Small intestine (tissue), 16 donors: ENCODE results near the gene SCN1A. TPM values are rescaled to one million over a fixed set of nuclear protein-coding genes. Genes with fewer than 3 reads are reported as not detected.

ENCODE experiments used
- DNase-seq, 2 donors: peaks; one replicate each; pipeline versions ENCODE4 v3.0.0 to v3.0.0-alpha.2; 2013
- FAIRE-seq: peaks from 2 replicates; lab custom pipeline; 2012; peaks lifted over from hg19 to GRCh38; lab: Jason Lieb, UNC
- H3K27ac ChIP-seq, 3 donors: one replicate each; pipeline ENCODE4 v1.5.1; 2013; ENCODE audit warnings: low read length in 2 of 3, mild to moderate bottlenecking in 2 of 3, control low read depth in 1 of 3, inconsistent platforms in 1 of 3, low read depth in 1 of 3, moderate library complexity in 1 of 3
- H3K27me3 ChIP-seq, 3 donors: one replicate each; pipeline ENCODE4 v1.6.1; 2013; ENCODE audit warnings: low read length in 3 of 3, inconsistent platforms in 1 of 3; ENCODE audit not compliant: control insufficient read depth in 3 of 3, insufficient read depth in 3 of 3
- H3K36me3 ChIP-seq, 3 donors: one replicate each; pipeline ENCODE4 v1.6.1; 2013; ENCODE audit warnings: low read length in 3 of 3, inconsistent platforms in 1 of 3, low read depth in 1 of 3, mild to moderate bottlenecking in 1 of 3, moderate library complexity in 1 of 3; ENCODE audit not compliant: control insufficient read depth in 3 of 3, insufficient read depth in 2 of 3
- H3K4me1 ChIP-seq, 3 donors: one replicate each; pipeline ENCODE4 v1.6.1; 2013; ENCODE audit warnings: low read length in 2 of 3, inconsistent platforms in 1 of 3, low read depth in 1 of 3, mild to moderate bottlenecking in 1 of 3, moderate library complexity in 1 of 3; ENCODE audit not compliant: control insufficient read depth in 3 of 3, insufficient read depth in 2 of 3
- H3K4me3 ChIP-seq, 3 donors: one replicate each; pipeline ENCODE4 v1.5.1; 2013; ENCODE audit warnings: low read length in 3 of 3, control low read depth in 1 of 3, inconsistent platforms in 1 of 3, low read depth in 1 of 3, mild to moderate bottlenecking in 1 of 3, moderate library complexity in 1 of 3
- H3K9me3 ChIP-seq, 2 donors: one replicate each; pipeline ENCODE4 v1.6.1; 2013; ENCODE audit warnings: low read depth in 1 of 2, low read length in 1 of 2; ENCODE audit not compliant: control insufficient read depth in 2 of 2, insufficient read depth in 1 of 2
- WGBS, 3 donors: extraction: QIAGEN DNeasy Blood & Tissue Kit; methylation state at CpG; one replicate each; pipeline ENCODE4 v1.1.7; 2013; 5-methylcytosine and 5-hydroxymethylcytosine counted together
- long read RNA-seq, 10 donors: transcript quantifications; one replicate each; lab custom pipeline, GENCODE V29; 2026
- polyA plus RNA-seq, 4 donors: library from polyadenylated mRNA; stranded (reverse) in 3 of 4; unstranded in 1 of 4; fragments of 200-250 nt in 3 of 4; fragments of 120-200 nt in 1 of 4; gene quantifications; one replicate each; pipeline versions ENCODE4 v1.2.1 to v1.2.3, GENCODE V29; 2013
- donor health status: healthy with polysubstance abuse.
- donor health status: control.
- donor health status: control.
- donor health status: Bipolar disorder and iron deficiency.
- donor health status: healthy.

SCN1A gene
- under 1 TPM in 2 of 4 donors, not detected in 2; 0.10 to 0.18 TPM for polyA plus RNA-seq
- long read RNA-seq, donor 1, result 0 reads
- long read RNA-seq, donor 2, result 0 reads
- long read RNA-seq, donor 3, result 0 reads
- long read RNA-seq, donor 4, result 0 reads
- long read RNA-seq, donor 5, result 0 reads
- long read RNA-seq, donor 6, result 0 reads
- long read RNA-seq, donor 7, result 0 reads
- long read RNA-seq, donor 8, result 0 reads
- long read RNA-seq, donor 9, result 0 reads
- long read RNA-seq, donor 10, result 0 reads

DNA sequence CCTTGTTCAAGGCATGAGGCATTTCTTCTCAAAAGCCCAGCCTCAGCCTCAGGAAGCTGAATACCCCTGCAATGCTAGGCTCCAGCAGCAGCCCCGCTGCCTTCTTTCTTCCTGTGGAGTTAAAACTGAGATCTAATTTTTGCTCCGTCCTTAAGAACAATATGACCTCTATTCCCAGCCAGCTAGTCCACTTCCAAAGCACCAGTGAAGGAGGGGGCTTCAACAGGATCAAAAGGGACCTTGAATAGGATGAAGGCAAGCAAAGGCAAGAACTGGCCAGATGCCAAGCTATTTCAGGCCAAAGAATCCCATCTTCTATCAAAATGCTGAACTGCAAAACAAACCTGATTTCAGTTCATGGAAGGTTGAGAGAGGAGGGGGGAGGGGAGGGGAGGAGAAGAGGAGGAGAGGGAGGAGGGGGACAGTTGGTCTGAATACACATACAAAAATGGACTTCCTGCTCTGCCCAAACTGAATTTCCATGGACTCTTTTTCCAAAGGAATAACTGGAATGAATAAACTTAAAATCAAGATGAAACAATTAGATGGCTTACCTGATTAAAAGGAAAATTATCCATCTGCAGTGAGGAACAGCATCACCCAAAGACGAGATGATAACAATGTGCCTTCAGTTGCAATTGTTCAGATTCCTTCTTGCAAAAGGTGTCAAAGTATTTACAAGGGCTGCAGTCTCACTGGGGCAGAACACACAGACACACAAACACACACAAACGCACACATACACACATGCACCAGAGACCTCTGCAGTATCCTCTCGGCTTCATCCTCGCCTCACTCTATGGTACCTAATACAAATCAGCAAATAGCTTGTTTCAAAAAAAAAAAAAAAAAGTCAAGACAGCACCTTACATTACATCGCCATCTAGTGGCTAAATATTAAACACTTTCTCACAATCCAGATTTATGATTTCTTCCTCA is at the start of gene SCN1A:
Gene SCN1A, minus strand, starts transcription at position 804 of the 939 bp plus-strand sequence. CDS start 54,399 bp downstream, outside the sequence.
- WGBS, 3 donors, result 22 to 25% (median 23%) methylated on average over 7 of the region's 7 CpGs
- H3K27me3 ChIP-seq, result no peaks in the 10 kb centered on the region
- FAIRE-seq (no peak), DNase-seq (peak; percentile 22 to 42)
- H3K36me3 ChIP-seq, result no peaks in the 10 kb centered on the region
- no peaks in the 10 kb centered on the region for H3K9me3 ChIP-seq
- H3K4me1 ChIP-seq, result no peaks in the 10 kb centered on the region
- no peak within 1 kb of the TSS for H3K4me3 ChIP-seq
- no peak within 1 kb of the TSS for H3K27ac ChIP-seq

- 85 to 93% (median 91%) methylated on average over 2 of the region's 2 CpGs for WGBS, 3 donors
- H3K36me3 ChIP-seq, result no peaks in the 10 kb centered on the region
- no peaks in the 10 kb centered on the region for H3K4me1 ChIP-seq
- no peaks in the 10 kb centered on the region for H3K9me3 ChIP-seq
- H3K27me3 ChIP-seq, result no peaks in the 10 kb centered on the region
- DNase-seq (no peak), FAIRE-seq (no peak)
- no peak overlapping the region for H3K4me3 ChIP-seq
- H3K27ac ChIP-seq, result no peak overlapping the region
Measured at GRCh38 chr2:166173263-166173662, 45.4 kb upstream of the SCN1A start.

- no peaks in the 10 kb centered on the region for H3K36me3 ChIP-seq
- 57 to 65% (median 61%) methylated on average over 3 of the region's 3 CpGs for WGBS, 3 donors
- no peaks in the 10 kb centered on the region for H3K27me3 ChIP-seq
- H3K27ac ChIP-seq, result no peak overlapping the region
- H3K4me1 ChIP-seq, result no peaks in the 10 kb centered on the region
- DNase-seq (no peak), FAIRE-seq (no peak)
- H3K4me3 ChIP-seq, result no peak overlapping the region
- no peaks in the 10 kb centered on the region for H3K9me3 ChIP-seq
Measured at GRCh38 chr2:166171216-166171615, 43.4 kb upstream of the SCN1A start.

DNA sequence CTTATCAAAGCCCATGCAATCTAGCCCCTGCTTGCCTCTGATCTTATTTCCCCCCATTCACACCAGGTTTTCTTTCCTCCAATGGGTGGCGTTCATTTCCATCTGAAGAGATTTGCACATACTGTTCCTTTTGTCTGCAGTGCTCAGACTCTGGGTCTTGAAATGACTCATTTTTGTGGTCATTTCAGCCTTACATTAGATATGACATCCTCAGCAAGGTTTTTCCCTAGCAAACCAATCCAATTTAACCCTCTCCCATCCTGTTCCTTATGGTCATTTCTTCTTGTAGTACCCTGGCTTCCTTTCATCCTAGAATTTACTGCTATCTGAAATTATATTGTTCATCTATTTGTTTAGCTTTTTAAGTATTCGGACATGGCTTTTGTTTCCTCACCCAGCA is 42.5 kb upstream of the SCN1A start:
- H3K36me3 ChIP-seq, result no peaks in the 10 kb centered on the region
- WGBS, 3 donors, result 66 to 82% (median 71%) methylated on average over 2 of the region's 2 CpGs
- no peak overlapping the region for H3K4me3 ChIP-seq
- H3K4me1 ChIP-seq, result no peaks in the 10 kb centered on the region
- no peaks in the 10 kb centered on the region for H3K27me3 ChIP-seq
- H3K27ac ChIP-seq, result no peak overlapping the region
- FAIRE-seq (no peak), DNase-seq (no peak)
- no peaks in the 10 kb centered on the region for H3K9me3 ChIP-seq

DNA sequence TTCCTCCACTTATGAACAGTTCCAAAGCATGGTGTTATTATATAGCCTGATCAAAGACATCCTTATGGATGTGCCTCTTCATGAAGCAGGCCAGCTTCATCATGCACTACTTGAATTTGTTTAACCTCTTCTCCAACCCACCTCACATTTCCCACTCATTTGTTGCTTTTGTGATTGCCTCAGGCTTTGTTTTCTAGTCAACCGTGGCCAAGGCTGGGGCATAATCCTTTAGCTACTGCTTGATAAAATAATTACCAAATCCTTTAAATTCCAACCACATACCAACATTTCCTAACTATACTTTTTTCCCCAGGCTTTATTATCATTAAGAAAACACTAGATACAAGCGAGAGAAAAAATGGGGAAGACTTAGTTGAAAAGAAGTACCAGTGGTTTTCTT is 39.6 kb upstream of the SCN1A start:
- Histone ChIP-seq H3K36me3 (no peaks in the 10 kb centered on the region), H3K27ac (no peak overlapping the region), H3K4me3 (no peak overlapping the region), H3K4me1 (no peaks in the 10 kb centered on the region), H3K27me3 (peaks cover 0 to 2% (median 0%) of the 10 kb centered on the region in 3 donors), H3K9me3 (no peaks in the 10 kb centered on the region)
- DNase-seq, result no peak
- FAIRE-seq, result no peak
- whole genome bisulfite sequencing, 3 donors, result 29 to 45% (median 35%) methylated on average over 2 of the region's 2 CpGs

DNA sequence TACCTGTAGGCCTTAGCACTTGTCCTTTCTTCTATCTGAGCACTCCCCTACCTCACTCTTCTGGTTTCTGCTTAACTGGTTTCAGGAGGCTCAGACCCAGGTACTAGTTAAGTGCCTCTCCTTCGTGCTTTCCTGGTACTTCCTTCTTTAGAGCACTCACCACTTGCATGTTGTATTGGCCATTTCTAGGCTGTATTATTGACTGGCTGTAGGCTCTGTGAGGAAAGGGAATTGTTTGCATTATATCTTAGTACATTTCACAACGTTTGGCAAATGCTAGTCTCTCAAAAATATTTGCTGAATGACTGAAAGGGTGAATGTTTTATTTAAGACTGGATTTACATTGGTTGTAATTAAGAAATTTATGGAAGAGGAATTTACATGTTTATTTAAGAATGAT is 36.0 kb upstream of the SCN1A start:
- Histone ChIP-seq H3K27ac (no peak overlapping the region), H3K4me1 (no peaks in the 10 kb centered on the region), H3K27me3 (peaks cover 0 to 2% (median 0%) of the 10 kb centered on the region in 3 donors), H3K36me3 (no peaks in the 10 kb centered on the region), H3K9me3 (no peaks in the 10 kb centered on the region), H3K4me3 (no peak overlapping the region)
- no peak for FAIRE-seq
- WGBS, 3 donors, result 37 to 50% (median 39%) methylated on average over 2 of the region's 2 CpGs
- DNase-seq, result no peak

DNA sequence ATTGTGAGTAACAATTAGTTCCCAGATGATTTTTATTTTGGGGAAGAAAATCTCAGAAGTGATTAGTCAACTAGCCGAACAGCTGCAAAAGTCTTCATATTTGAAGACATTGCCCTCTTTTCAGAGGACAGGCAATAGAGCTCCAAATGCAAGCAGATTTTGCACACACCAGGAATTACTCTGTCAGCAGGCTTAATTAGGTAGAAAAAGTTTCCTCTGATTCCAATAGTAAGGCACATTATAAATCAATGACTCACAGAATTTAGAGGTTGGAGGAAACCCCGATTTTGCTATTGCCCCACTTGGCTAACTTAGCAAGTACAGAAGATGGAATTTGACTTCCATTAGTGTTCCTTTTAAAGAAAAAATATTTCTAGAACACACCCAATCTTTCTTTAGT is 30.7 kb upstream of the SCN1A start:
- H3K4me3 ChIP-seq, result no peak overlapping the region
- no peaks in the 10 kb centered on the region for H3K27me3 ChIP-seq
- FAIRE-seq (no peak), DNase-seq (no peak)
- no peaks in the 10 kb centered on the region for H3K36me3 ChIP-seq
- WGBS, 3 donors, result 87 to 91% (median 89%) methylated on average over 2 of the region's 2 CpGs
- no peak overlapping the region for H3K27ac ChIP-seq
- H3K4me1 ChIP-seq, result no peaks in the 10 kb centered on the region
- H3K9me3 ChIP-seq, result no peaks in the 10 kb centered on the region

- Histone ChIP-seq H3K27me3 (no peaks in the 10 kb centered on the region), H3K9me3 (no peaks in the 10 kb centered on the region), H3K4me3 (no peak overlapping the region), H3K27ac (no peak overlapping the region), H3K4me1 (no peaks in the 10 kb centered on the region), H3K36me3 (no peaks in the 10 kb centered on the region)
- no peak for FAIRE-seq
- 20 to 53% (median 35%) methylated on average over 2 of the region's 2 CpGs for WGBS, 3 donors
- DNase-seq, result no peak
Measured at GRCh38 chr2:166157578-166157977, 29.8 kb upstream of the SCN1A start.
